IMR-90 (cell line): ENCODE data around the gene HOXC6. TPM values are rescaled to one million over a fixed set of nuclear protein-coding genes. Genes with fewer than 3 reads are reported as not detected.

ENCODE experiments used
- ATAC-seq: fragments of 200-7000 bp; cut with Tn5 transposase; 2 replicates; pipeline ENCODE4 v1.9.1; 2020; ENCODE audit warnings: low read depth, mild to moderate bottlenecking, moderate library complexity
- BruUV-seq: library from RNA; stranded (reverse); fragments of 400-500 nt; replicated peaks from 2 replicates; lab custom pipeline; 2021; lab: Mats Ljungman, UMichigan
- CTCF ChIA-PET: fragments of 300-600 bp; formaldehyde crosslinking; extraction: SDS; loops from one replicate; lab custom pipeline; 2021; ENCODE audit warnings: antibody characterized with exemption; lab: Yijun Ruan, JAX
- POLR2A ChIA-PET: fragments of 300-600 bp; sonication (Branson Sonifier 250); formaldehyde crosslinking; loops from one replicate; lab custom pipeline; 2022; ENCODE audit warnings: antibody characterized with exemption; ENCODE audit not compliant: unreplicated experiment; lab: Charles Lee
- DNase-seq: peaks from one replicate; pipeline ENCODE4 v3.0.0; 2013
- H2AFZ ChIP-seq: replicated peaks from 2 replicates; pipeline ENCODE3; 2013; ENCODE audit warnings: low read length, mild to moderate bottlenecking; ENCODE audit not compliant: poor library complexity
- H2AK5ac ChIP-seq: 2 replicates; pipeline ENCODE4 v1.6.1; 2013; ENCODE audit warnings: low read depth, low read length, inconsistent platforms
- H2AK9ac ChIP-seq: replicated peaks from 2 replicates; pipeline ENCODE3; 2013; ENCODE audit warnings: mild to moderate bottlenecking, low read depth, low read length, moderate library complexity; ENCODE audit not compliant: poor library complexity
- H2BK120ac ChIP-seq: 2 replicates; pipeline ENCODE4 v1.6.1; 2013; ENCODE audit warnings: low read depth, low read length, inconsistent platforms
- H2BK15ac ChIP-seq: 3 replicates; pipeline ENCODE4 v1.6.1; 2013; ENCODE audit warnings: low read depth, low read length, inconsistent platforms
- H2BK20ac ChIP-seq: 2 replicates; pipeline ENCODE4 v1.6.1; 2013; ENCODE audit warnings: low read depth, mild to moderate bottlenecking, inconsistent platforms, low read length, moderate library complexity
- H2BK5ac ChIP-seq: 2 replicates; pipeline ENCODE4 v1.6.1; 2013; ENCODE audit warnings: mild to moderate bottlenecking, low read depth, low read length, inconsistent platforms; ENCODE audit not compliant: poor library complexity, severe bottlenecking
- H3K14ac ChIP-seq: replicated peaks from 2 replicates; pipeline ENCODE4 v1.6.1; 2013; ENCODE audit warnings: low read depth, low read length, inconsistent platforms
- H3K18ac ChIP-seq: 2 replicates; pipeline ENCODE4 v1.6.1; 2013; ENCODE audit warnings: low read depth, low read length, control low read depth
- H3K23ac ChIP-seq: 2 replicates; pipeline ENCODE4 v1.6.1; 2013; ENCODE audit warnings: low read depth, low read length, inconsistent platforms
- H3K27ac ChIP-seq: 2 replicates; pipeline ENCODE4 v1.5.1; 2013; ENCODE audit warnings: mild to moderate bottlenecking, control low read depth, low read length; ENCODE audit not compliant: insufficient read depth
- H3K27me3 ChIP-seq: 2 replicates; pipeline ENCODE4 v1.6.1; 2013; ENCODE audit warnings: low read length; ENCODE audit not compliant: control insufficient read depth, insufficient read depth
- H3K36me3 ChIP-seq: 2 replicates; pipeline ENCODE4 v1.6.1; 2013; ENCODE audit warnings: low read length, mixed read lengths; ENCODE audit not compliant: control insufficient read depth, insufficient read depth
- H3K4ac ChIP-seq: 2 replicates; pipeline ENCODE4 v1.6.1; 2013; ENCODE audit warnings: low read depth, low read length, inconsistent platforms
- H3K4me1 ChIP-seq: 2 replicates; pipeline ENCODE4 v1.6.1; 2013; ENCODE audit warnings: low read length, mixed read lengths; ENCODE audit not compliant: control insufficient read depth, insufficient read depth
- H3K4me2 ChIP-seq: 2 replicates; pipeline ENCODE4 v1.6.1; 2013; ENCODE audit warnings: low read depth, mild to moderate bottlenecking, control low read depth, low read length, moderate library complexity
- H3K4me3 ChIP-seq: 2 replicates; pipeline ENCODE4 v1.5.1; 2013; ENCODE audit warnings: low read depth, mild to moderate bottlenecking, control low read depth, low read length, moderate library complexity; ENCODE audit not compliant: insufficient read depth
- H3K56ac ChIP-seq: 2 replicates; pipeline ENCODE4 v1.6.1; 2013; ENCODE audit warnings: low read length, inconsistent platforms; ENCODE audit not compliant: insufficient read depth; ENCODE audit errors: extremely low read depth
- H3K79me1 ChIP-seq, 2 experiments: 2 replicates each; pipeline ENCODE4 v1.6.1; 2013; ENCODE audit warnings: low read length in 2 of 2, inconsistent platforms in 1 of 2, low read depth in 1 of 2
- H3K9ac ChIP-seq: 2 replicates; pipeline ENCODE4 v1.6.1; 2013; ENCODE audit warnings: low read depth, low read length, control low read depth
- H3K9me1 ChIP-seq: 2 replicates; pipeline ENCODE4 v1.6.1; 2013; ENCODE audit warnings: low read length, inconsistent platforms; ENCODE audit not compliant: insufficient read depth
- H3K9me3 ChIP-seq: 2 replicates; pipeline ENCODE4 v1.6.1; 2013; ENCODE audit warnings: low read length; ENCODE audit not compliant: control insufficient read depth, insufficient read depth
- H4K20me1 ChIP-seq: 2 replicates; pipeline ENCODE4 v1.6.1; 2013; ENCODE audit warnings: low read length, inconsistent platforms; ENCODE audit not compliant: insufficient read depth
- H4K5ac ChIP-seq: 2 replicates; pipeline ENCODE4 v1.6.1; 2013; ENCODE audit warnings: mild to moderate bottlenecking, low read depth, low read length, control low read depth
- H4K8ac ChIP-seq, 2 experiments: 2 replicates each; pipeline ENCODE4 v1.6.1; 2013; ENCODE audit warnings: low read depth in 2 of 2, low read length in 2 of 2, control low read depth in 1 of 2, inconsistent platforms in 1 of 2
- H4K91ac ChIP-seq: 2 replicates; pipeline ENCODE4 v1.6.1; 2013; ENCODE audit warnings: low read depth, low read length, inconsistent platforms; ENCODE audit not compliant: insufficient read depth
- CEBPB ChIP-seq: IDR thresholded peaks from 2 replicates; pipeline ENCODE4 v1.6.1; 2012; ENCODE audit warnings: low read depth, low read length, improper control_type of control experiment
- CHD1 ChIP-seq: IDR thresholded peaks from 2 replicates; pipeline ENCODE4 v1.6.1; 2012; ENCODE audit warnings: low read depth, low read length, improper control_type of control experiment
- MAFK ChIP-seq: IDR thresholded peaks from 2 replicates; pipeline ENCODE4 v1.6.1; 2012; ENCODE audit warnings: low read depth, low read length, improper control_type of control experiment
- MAZ ChIP-seq: IDR thresholded peaks from 2 replicates; pipeline ENCODE4 v1.6.1; 2012; ENCODE audit warnings: low read depth, mild to moderate bottlenecking, low read length, improper control_type of control experiment, moderate library complexity, borderline replicate concordance
- POLR2A ChIP-seq: IDR thresholded peaks from 2 replicates; pipeline ENCODE4 v1.6.1; 2012; ENCODE audit warnings: mild to moderate bottlenecking, low read depth, low read length
- RAD21 ChIP-seq: IDR thresholded peaks from 2 replicates; pipeline ENCODE4 v1.6.1; 2012; ENCODE audit warnings: low read length, improper control_type of control experiment
- RFX5 ChIP-seq: IDR thresholded peaks from 2 replicates; pipeline ENCODE4 v1.8.0; 2012; ENCODE audit warnings: low read depth, mild to moderate bottlenecking, low read length, moderate library complexity
- WGBS, 2 experiments: methylation state at CpG; one replicate each; pipeline versions ENCODE4 v1.1.5 to v1.1.7; 2013; ENCODE audit warnings: missing lambda C conversion rate in 2 of 2; ENCODE audit not compliant: insufficient read length in 1 of 2; ENCODE audit errors: extremely low coverage in 2 of 2; 5-methylcytosine and 5-hydroxymethylcytosine counted together
- dilution Hi-C: fragments of 300-500 bp; cut with HindIII; formaldehyde crosslinking; loops from one replicate; pipeline ENCODE4 v1.14.3; 2018; ENCODE audit warnings: low sequenced_read_pairs; ENCODE audit not compliant: unreplicated experiment
- in situ Hi-C: fragments of 300-500 bp; cut with MboI; formaldehyde crosslinking; loops from 3 replicates; pipeline ENCODE4 v1.14.3; 2019; ENCODE audit warnings: low sequenced_read_pairs, inconsistent platforms, mixed read lengths
- intact Hi-C: fragments of 100-400 bp; cut with micrococcal nuclease; formaldehyde crosslinking; loops from 2 replicates; pipeline ENCODE4 v1.10.0; 2022
- polyA plus RNA-seq, 3 experiments: library from polyadenylated mRNA; depleted of rRNA; stranded (reverse); fragments of >200 nt; gene quantifications; 2 replicates each; pipeline ENCODE4 v1.2.3, GENCODE V29; 2012; ENCODE audit warnings: low replicate concordance in 1 of 3
- total RNA-seq: library from RNA; depleted of rRNA; stranded (reverse); fragments of >200 nt; gene quantifications from 2 replicates; pipeline ENCODE4 v1.2.3, GENCODE V29; 2012
- TF ChIP-seq, protein P1 (sequence below): conservative IDR thresholded peaks from 2 replicates; pipeline ENCODE4 v1.5.1; 2012; ENCODE audit warnings: mild to moderate bottlenecking, low read depth, low read length, improper control_type of control experiment

Gene HOXC6
- total and polyA plus RNA-seq, 2 of the 4 experiments (the other 2 are of a cell fraction): 1.1 TPM; not detected in 1

DNA sequence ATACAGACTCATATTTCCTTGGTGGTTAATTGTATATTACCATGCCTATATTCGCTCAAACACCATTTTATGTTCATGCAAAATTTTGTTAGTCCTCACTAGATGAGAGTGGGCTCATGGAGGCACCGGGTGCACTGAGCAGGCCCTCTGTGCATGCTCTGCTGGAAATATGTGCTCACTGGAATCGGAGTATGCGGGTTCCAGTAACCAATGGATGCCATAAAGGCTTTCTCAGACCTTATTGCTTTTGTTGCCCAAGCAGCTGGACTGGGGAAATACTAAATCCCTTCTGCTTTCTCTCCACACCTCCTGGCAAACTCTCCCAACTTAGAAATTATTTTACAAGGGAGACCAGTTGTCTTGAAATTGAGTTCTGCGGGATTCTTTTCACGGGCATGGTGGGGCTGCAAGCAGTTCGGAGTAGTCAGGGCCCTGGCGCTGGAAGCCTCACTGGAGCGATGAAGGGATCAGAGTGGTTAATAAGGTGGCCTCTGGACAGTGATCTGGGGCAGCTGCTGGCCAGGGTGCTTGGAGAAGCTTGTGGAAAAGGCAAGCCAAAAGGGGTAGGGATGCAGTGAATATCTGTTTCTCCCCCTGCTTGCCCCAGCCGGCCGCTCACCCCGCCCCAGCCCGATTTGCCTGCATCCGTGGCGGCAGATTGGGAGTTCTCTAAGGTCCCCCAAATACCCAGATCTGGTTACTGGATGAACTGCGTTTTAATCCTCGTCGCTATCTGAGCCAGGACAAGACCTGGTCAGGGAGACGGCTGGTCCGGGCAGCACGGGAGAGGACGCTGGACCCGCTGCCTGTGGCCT, 7.4 kb upstream of the HOXC6 start:
- ChIA-PET POLR2A (no interaction called here), CTCF (no interaction called here)
- no peak overlapping the region for H3K27ac ChIP-seq
- in situ Hi-C loops (no loop called here), dilution Hi-C loops (no loop called here), intact Hi-C loops (no loop called here)
- peaks cover 85% of the 10 kb centered on the region for H3K27me3 ChIP-seq
- no peak overlapping the region for H3K4me2 ChIP-seq
- no peak for DNase-seq
- H3K9me1 ChIP-seq: no peaks in the 10 kb centered on the region
- no peak overlapping the region for H4K5ac ChIP-seq
- H2BK15ac ChIP-seq: no peak overlapping the region
- no peak overlapping the region for H2AK9ac ChIP-seq
- H2AK5ac ChIP-seq: no peak overlapping the region
- H2BK5ac ChIP-seq: no peak overlapping the region
- TF ChIP-seq RFX5 (no peak), POLR2A (no peak), RAD21 (no peak), CHD1 (no peak), MAZ (no peak), MAFK (no peak), CEBPB (no peak)
- TF ChIP-seq, protein P1, sequence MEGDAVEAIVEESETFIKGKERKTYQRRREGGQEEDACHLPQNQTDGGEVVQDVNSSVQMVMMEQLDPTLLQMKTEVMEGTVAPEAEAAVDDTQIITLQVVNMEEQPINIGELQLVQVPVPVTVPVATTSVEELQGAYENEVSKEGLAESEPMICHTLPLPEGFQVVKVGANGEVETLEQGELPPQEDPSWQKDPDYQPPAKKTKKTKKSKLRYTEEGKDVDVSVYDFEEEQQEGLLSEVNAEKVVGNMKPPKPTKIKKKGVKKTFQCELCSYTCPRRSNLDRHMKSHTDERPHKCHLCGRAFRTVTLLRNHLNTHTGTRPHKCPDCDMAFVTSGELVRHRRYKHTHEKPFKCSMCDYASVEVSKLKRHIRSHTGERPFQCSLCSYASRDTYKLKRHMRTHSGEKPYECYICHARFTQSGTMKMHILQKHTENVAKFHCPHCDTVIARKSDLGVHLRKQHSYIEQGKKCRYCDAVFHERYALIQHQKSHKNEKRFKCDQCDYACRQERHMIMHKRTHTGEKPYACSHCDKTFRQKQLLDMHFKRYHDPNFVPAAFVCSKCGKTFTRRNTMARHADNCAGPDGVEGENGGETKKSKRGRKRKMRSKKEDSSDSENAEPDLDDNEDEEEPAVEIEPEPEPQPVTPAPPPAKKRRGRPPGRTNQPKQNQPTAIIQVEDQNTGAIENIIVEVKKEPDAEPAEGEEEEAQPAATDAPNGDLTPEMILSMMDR: no peak
- H3K56ac ChIP-seq: no peak overlapping the region
- H3K9ac ChIP-seq: no peak overlapping the region
- no peak overlapping the region for H3K14ac ChIP-seq
- no peak for ATAC-seq
- no peaks in the 10 kb centered on the region for H4K20me1 ChIP-seq
- H2BK120ac ChIP-seq: no peak overlapping the region
- H3K4me3 ChIP-seq: no peak overlapping the region
- H3K4me1 ChIP-seq: no peaks in the 10 kb centered on the region
- H2BK20ac ChIP-seq: no peak overlapping the region
- no peaks in the 10 kb centered on the region for H3K79me1 ChIP-seq
- no peak overlapping the region for H4K91ac ChIP-seq
- no peak overlapping the region for H4K8ac ChIP-seq
- WGBS, 2 experiments: 69% methylated on average over 16 of the region's 23 CpGs; no CpG with 5 or more reads in 1 of the 2 experiments
- H3K23ac ChIP-seq: no peak overlapping the region
- H3K18ac ChIP-seq: no peak overlapping the region
- no peaks in the 10 kb centered on the region for H3K36me3 ChIP-seq
- H3K9me3 ChIP-seq: no peaks in the 10 kb centered on the region
- no TSS peak for BruUV-seq
- no peak overlapping the region for H3K4ac ChIP-seq
- H2AFZ ChIP-seq: no peak overlapping the region
